Fibroblast of lung (primary cell): Measurements from ENCODE around the gene PRDM7.

ENCODE experiments used
- EZH2 ChIP-seq: IDR thresholded peaks from 2 replicates; pipeline ENCODE4 v1.5.1; 2012; ENCODE audit warnings: low read length, control low read depth, mild to moderate bottlenecking; ENCODE audit errors: missing control alignments
- TF ChIP-seq, protein P1 (sequence below), 2 donors: IDR thresholded peaks in 1 of 2; conservative IDR thresholded peaks in 1 of 2; 1 replicate in 1 of 2; 2 replicates in 1 of 2; pipeline ENCODE4 v1.5.1; 2011 to 2012; ENCODE audit warnings: low read length in 2 of 2, control low read depth in 1 of 2, inconsistent platforms in 1 of 2, low read depth in 1 of 2, mild to moderate bottlenecking in 1 of 2

DNA sequence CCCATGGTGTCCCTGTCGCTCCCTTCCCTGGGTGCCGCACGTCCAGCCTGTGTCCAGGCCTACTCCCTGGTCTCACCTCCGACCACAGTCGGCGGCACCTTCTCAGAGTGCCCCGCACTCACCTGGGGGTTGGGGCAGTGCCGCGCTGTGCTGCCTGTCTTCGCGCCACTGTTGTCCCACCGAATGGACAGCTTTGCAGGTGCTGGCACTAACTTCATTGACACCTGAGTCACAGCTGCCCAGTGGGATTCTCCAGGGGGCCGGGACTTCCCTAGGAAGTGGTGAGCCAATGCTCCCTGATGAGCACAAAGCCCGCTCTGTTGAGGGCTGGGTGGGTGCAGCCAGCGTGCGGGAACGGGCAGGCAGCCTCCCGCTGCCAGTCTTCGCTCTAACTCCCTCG, 33.6 kb downstream of the PRDM7 start:
- TF ChIP-seq, protein P1, sequence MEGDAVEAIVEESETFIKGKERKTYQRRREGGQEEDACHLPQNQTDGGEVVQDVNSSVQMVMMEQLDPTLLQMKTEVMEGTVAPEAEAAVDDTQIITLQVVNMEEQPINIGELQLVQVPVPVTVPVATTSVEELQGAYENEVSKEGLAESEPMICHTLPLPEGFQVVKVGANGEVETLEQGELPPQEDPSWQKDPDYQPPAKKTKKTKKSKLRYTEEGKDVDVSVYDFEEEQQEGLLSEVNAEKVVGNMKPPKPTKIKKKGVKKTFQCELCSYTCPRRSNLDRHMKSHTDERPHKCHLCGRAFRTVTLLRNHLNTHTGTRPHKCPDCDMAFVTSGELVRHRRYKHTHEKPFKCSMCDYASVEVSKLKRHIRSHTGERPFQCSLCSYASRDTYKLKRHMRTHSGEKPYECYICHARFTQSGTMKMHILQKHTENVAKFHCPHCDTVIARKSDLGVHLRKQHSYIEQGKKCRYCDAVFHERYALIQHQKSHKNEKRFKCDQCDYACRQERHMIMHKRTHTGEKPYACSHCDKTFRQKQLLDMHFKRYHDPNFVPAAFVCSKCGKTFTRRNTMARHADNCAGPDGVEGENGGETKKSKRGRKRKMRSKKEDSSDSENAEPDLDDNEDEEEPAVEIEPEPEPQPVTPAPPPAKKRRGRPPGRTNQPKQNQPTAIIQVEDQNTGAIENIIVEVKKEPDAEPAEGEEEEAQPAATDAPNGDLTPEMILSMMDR (conservative IDR thresholded peaks at IDR 0.05 in 1 of 2, IDR thresholded peaks at IDR 0.05 in 1 of 2; ENCODE audit: low read depth in 1 of 2, low read length in 2 of 2), result no peak
- TF ChIP-seq EZH2, result no peak
